HepG2 (cell line): Measurements from ENCODE around the gene POU3F1. TPM values are rescaled to one million over a fixed set of nuclear protein-coding genes. Genes with fewer than 3 reads are reported as not detected.

Experiments used
- BATF2 ChIP-seq: sonication (generic); formaldehyde crosslinking; IDR thresholded peaks from 2 replicates; pipeline ENCODE4 v1.8.0; 2022; ENCODE audit warnings: mild to moderate bottlenecking, missing genetic modification reagents, moderate library complexity
- HMG20B ChIP-seq: conservative IDR thresholded peaks from 2 replicates; pipeline ENCODE4 v1.6.1; 2016; ENCODE audit warnings: missing genetic modification reagents, missing compliant biosample characterization
- KDM6A ChIP-seq: IDR thresholded peaks from 2 replicates; pipeline ENCODE4 v1.6.1; 2016; ENCODE audit warnings: low read depth
- NR2F6 ChIP-seq, 2 experiments: IDR thresholded peaks; 2 replicates each; pipeline ENCODE4 v1.6.1; 2016; ENCODE audit warnings: antibody characterized with exemption in 1 of 2, mild to moderate bottlenecking in 1 of 2
- PBX3 ChIP-seq: sonication (generic); formaldehyde crosslinking; IDR thresholded peaks from 2 replicates; pipeline ENCODE4 v1.8.1; 2023; ENCODE audit warnings: missing genetic modification reagents, inconsistent platforms, borderline replicate concordance
- POLR2G ChIP-seq: fragments of 200-400 bp; formaldehyde crosslinking; IDR thresholded peaks from 2 replicates; pipeline ENCODE4 v1.6.1; 2018; ENCODE audit warnings: mild to moderate bottlenecking, low read depth, low read length, moderate library complexity
- RFX5 ChIP-seq: IDR thresholded peaks from 2 replicates; pipeline ENCODE4 v1.6.1; 2011; ENCODE audit warnings: low read depth, low read length, improper control_type of control experiment
- RXRB ChIP-seq: IDR thresholded peaks from 2 replicates; pipeline ENCODE4 v1.6.1; 2016; ENCODE audit warnings: borderline replicate concordance, missing genetic modification reagents, missing compliant biosample characterization
- STAT5B ChIP-seq: sonication (generic); formaldehyde crosslinking; IDR thresholded peaks from 2 replicates; pipeline ENCODE4 v1.4.0; 2020; ENCODE audit warnings: missing genetic modification reagents
- THYN1 ChIP-seq: sonication (generic); formaldehyde crosslinking; IDR thresholded peaks from 2 replicates; pipeline ENCODE4 v1.8.1; 2023; ENCODE audit warnings: low read depth, mild to moderate bottlenecking, moderate library complexity, missing genetic modification reagents, borderline replicate concordance
- ZNF280D ChIP-seq: sonication (generic); formaldehyde crosslinking; IDR thresholded peaks from 2 replicates; pipeline ENCODE4 v1.5.1; 2020; ENCODE audit warnings: mild to moderate bottlenecking, missing genetic modification reagents
- ZNF34 ChIP-seq: sonication (generic); formaldehyde crosslinking; IDR thresholded peaks from 2 replicates; pipeline ENCODE4 v1.4.0; 2020; ENCODE audit warnings: mild to moderate bottlenecking, missing genetic modification reagents, borderline replicate concordance
- ZNF431 ChIP-seq: sonication (generic); formaldehyde crosslinking; IDR thresholded peaks from 2 replicates; pipeline ENCODE4 v1.9.0; 2022; ENCODE audit warnings: missing genetic modification reagents, low read depth, mild to moderate bottlenecking, borderline replicate concordance
- ZNF670 ChIP-seq: sonication (generic); formaldehyde crosslinking; IDR thresholded peaks from 2 replicates; pipeline ENCODE4 v1.8.0; 2022; ENCODE audit warnings: mild to moderate bottlenecking, missing genetic modification reagents, borderline replicate concordance
- ZSCAN9 ChIP-seq: IDR thresholded peaks from 2 replicates; pipeline ENCODE4 v1.6.1; 2016; ENCODE audit warnings: borderline replicate concordance
- polyA plus RNA-seq, 8 experiments: library from polyadenylated mRNA; depleted of rRNA in 3 of 8; stranded (reverse) in 7 of 8; unstranded in 1 of 8; fragments of >200 nt; fragmentation: Illumina TruSeq in 4 of 8; extraction: Trizol in 4 of 8; gene quantifications; 2 replicates each; pipeline versions ENCODE4 v1.2.1 to v1.2.3, GENCODE V29; 2011 to 2016; ENCODE audit warnings: low read depth in 4 of 8, missing spikeins in 1 of 8, mixed read lengths in 1 of 8; ENCODE audit not compliant: insufficient read depth in 1 of 8
- total RNA-seq, 5 experiments: library from RNA; depleted of rRNA; stranded (reverse); fragments of >200 nt; fragmentation: Illumina TruSeq; extraction: Trizol; gene quantifications; 2 replicates each; pipeline ENCODE4 v1.2.3, GENCODE V29; 2016; ENCODE audit warnings: low read depth in 1 of 5
- TF ChIP-seq, protein P1 (sequence below): sonication (generic); formaldehyde crosslinking; IDR thresholded peaks from 2 replicates; pipeline ENCODE4 v1.4.0; 2020; ENCODE audit warnings: missing genetic modification reagents, borderline replicate concordance
- TF ChIP-seq, protein P2 (sequence below): sonication (generic); formaldehyde crosslinking; IDR thresholded peaks from 2 replicates; pipeline ENCODE4 v1.5.1; 2020; ENCODE audit warnings: missing genetic modification reagents, mild to moderate bottlenecking, borderline replicate concordance
- TF ChIP-seq, protein P3 (sequence below): sonication (generic); formaldehyde crosslinking; IDR thresholded peaks from 2 replicates; pipeline ENCODE4 v1.4.0; 2020; ENCODE audit warnings: missing genetic modification reagents, low read depth, mild to moderate bottlenecking, borderline replicate concordance

Gene POU3F1
- total and polyA plus RNA-seq, 2 of the 13 experiments (the other 11 are each of a cell fraction or from before 2014, with no cell fraction given) = not detected

GRCh38 chr1:37999430-38000232 lies 47.0 kb downstream of the POU3F1 start (continued):
- TF ChIP-seq, protein P1, sequence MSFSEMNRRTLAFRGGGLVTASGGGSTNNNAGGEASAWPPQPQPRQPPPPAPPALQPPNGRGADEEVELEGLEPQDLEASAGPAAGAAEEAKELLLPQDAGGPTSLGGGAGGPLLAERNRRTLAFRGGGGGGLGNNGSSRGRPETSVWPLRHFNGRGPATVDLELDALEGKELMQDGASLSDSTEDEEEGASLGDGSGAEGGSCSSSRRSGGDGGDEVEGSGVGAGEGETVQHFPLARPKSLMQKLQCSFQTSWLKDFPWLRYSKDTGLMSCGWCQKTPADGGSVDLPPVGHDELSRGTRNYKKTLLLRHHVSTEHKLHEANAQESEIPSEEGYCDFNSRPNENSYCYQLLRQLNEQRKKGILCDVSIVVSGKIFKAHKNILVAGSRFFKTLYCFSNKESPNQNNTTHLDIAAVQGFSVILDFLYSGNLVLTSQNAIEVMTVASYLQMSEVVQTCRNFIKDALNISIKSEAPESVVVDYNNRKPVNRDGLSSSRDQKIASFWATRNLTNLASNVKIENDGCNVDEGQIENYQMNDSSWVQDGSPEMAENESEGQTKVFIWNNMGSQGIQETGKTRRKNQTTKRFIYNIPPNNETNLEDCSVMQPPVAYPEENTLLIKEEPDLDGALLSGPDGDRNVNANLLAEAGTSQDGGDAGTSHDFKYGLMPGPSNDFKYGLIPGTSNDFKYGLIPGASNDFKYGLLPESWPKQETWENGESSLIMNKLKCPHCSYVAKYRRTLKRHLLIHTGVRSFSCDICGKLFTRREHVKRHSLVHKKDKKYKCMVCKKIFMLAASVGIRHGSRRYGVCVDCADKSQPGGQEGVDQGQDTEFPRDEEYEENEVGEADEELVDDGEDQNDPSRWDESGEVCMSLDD (CRISPR knock-in tag) = no peak
- TF ChIP-seq HMG20B (no peak), ZNF431 (no peak), ZNF670 (CRISPR knock-in tag) (no peak), STAT5B (CRISPR knock-in tag) (no peak), POLR2G (peak; percentile 72), THYN1 (no peak), ZNF34 (no peak), NR2F6 (IDR thresholded peaks at IDR 0.05) (0 out of 2 replicates have a peak, but pooled peaks have one; percentile 21), NR2F6 (CRISPR knock-in tag; IDR thresholded peaks at IDR 0.05) (peak; percentile 31; the same call in 1 of the 2 replicates), RFX5 (no peak), KDM6A (CRISPR knock-in tag) (no peak), RXRB (CRISPR knock-in tag) (0 out of 2 replicates have a peak, but pooled peaks have one; percentile 13), ZNF280D (CRISPR knock-in tag) (no peak; the same call in 1 of the 2 replicates), BATF2 (CRISPR knock-in tag) (no peak), PBX3 (CRISPR knock-in tag) (no peak), ZSCAN9 (no peak)
- TF ChIP-seq, protein P2, sequence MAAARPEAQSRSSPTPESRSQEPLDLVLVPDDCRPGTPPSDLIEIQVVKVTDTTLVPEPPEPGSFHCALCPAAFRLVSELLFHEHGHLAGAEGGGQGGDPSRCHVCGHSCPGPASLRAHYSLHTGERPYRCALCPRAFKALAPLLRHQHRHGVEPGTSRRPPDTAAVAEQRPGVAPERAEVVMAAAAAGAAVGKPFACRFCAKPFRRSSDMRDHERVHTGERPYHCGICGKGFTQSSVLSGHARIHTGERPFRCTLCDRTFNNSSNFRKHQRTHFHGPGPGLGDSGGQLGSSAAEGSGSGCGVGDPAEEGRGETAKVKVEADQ = no peak
- TF ChIP-seq, protein P3, sequence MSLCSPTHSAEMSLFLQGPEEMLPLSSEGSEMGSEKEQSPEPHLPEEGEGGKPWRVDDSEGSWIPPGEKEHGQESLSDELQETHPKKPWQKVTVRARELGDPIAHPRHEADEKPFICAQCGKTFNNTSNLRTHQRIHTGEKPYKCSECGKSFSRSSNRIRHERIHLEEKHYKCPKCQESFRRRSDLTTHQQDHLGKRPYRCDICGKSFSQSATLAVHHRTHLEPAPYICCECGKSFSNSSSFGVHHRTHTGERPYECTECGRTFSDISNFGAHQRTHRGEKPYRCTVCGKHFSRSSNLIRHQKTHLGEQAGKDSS = no peak; the same call in 1 of the 2 replicates
